GM18508 (cell line): ENCODE results near the gene CTXND1.
"Not testable (repeated sequence)": the region's sequence is repeated elsewhere in the genome, so short reads cannot be mapped to it uniquely, and the experiment has no call there.

Source experiments
- ATAC-seq: cut with Tn5 transposase; IDR thresholded peaks from one replicate; pipeline ENCODE4 v1.9.1; 2021; ENCODE audit warnings: moderate number of reproducible peaks; ENCODE audit not compliant: insufficient read depth, unreplicated experiment

CTXND1 gene

DNA sequence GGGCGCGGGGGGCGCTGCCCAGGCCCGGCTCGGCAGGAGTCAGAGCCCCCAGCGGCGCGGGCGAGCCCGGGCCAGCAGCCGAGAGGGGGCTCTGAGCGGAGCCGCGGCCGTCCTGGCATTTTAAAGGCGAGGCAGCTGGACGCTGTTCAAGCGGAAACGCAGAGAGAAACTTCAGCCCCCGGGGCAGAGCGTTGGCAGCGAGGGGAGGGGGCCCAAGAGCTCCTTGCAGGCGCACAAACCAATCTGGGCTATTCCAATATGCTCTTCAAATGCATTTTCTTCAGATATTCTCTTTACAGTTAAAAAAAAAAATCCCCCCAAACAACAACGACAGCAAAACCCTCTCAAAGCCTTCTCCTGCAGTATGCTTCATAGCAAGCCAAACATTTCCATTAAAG is at the start of gene CTXND1:
Gene CTXND1, minus strand, starts transcription at position 93 of the 398 bp plus-strand sequence. CDS start 50,264 bp downstream, outside the sequence.
- ATAC-seq: no peak

- no peak for ATAC-seq
These were observed 49.5 kb upstream of the CTXND1 start for GRCh38 chr15:80301472-80301871.

GRCh38 chr15:80295777-80296176 is 43.8 kb upstream of the CTXND1 start:
- not testable (repeated sequence) for ATAC-seq

- no peak for ATAC-seq
These were observed 40.1 kb upstream of the CTXND1 start for GRCh38 chr15:80292079-80292478.

DNA sequence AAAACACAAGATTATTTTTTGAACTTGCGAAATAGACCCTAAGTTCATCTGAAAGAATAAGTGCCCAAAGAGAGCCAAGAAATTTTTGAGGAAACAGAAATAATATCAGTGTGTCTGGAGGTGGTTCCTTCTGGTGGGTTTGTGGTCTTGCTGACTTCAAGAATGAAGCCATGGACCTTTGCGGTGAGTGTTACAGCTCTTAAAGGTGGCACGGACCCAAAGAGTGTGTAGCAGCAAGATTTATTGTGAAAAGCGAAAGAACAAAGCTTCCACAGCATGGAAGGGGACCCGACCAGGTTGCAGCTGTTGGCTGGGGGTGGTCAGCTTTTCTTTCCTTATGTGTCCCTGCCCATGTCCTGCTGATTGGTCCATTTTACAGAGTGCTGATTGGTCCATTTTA is 38.9 kb upstream of the CTXND1 start:
- not testable (repeated sequence) for ATAC-seq

GRCh38 chr15:80289528-80290495 is 37.8 kb upstream of the CTXND1 start:
- ATAC-seq: no peak

- ATAC-seq: no peak
These were observed 36.1 kb upstream of the CTXND1 start for GRCh38 chr15:80288131-80288530.

DNA sequence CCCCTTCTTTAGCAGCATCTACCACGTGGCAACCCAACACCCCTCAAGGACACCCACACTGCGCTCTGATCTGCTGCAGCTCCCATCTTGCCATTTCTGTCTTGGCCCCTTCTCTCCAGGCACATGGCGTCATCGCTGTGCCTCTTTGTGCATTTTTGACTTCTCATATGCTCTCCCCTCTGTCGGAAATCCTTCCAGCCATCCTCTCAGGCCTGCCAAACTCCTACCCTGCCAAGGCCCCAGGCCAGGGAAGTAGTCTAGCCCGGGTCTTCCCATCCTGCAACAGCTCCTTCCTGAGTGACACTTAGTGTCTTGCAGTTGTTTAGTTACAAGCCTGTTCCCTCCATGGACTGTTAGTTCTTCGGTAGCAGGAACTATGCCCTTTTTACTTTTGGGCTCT is 34.0 kb upstream of the CTXND1 start:
- no peak for ATAC-seq

GRCh38 chr15:80285379-80285778 is 33.4 kb upstream of the CTXND1 start:
- no peak for ATAC-seq

GRCh38 chr15:80283531-80283930 is 31.5 kb upstream of the CTXND1 start:
- no peak for ATAC-seq

DNA sequence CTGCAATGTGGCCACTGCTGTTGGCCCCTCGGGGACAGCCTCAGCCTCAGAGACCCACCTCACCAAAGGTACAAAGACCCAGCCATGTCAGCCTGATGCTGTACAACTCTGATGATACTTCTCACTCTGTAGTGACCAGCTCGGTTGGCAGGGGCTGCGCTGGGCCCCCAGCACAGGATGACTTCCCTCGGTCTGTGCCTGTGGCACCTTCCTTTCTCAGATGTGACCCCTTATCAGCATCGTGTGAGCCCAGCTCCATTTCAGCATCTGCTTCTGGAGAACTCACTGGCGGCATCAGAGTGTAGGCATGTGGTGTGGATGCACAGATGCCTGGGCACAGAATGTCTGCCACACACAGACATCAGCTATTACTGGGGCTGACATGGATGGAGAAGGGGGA is 25.1 kb upstream of the CTXND1 start:
- no peak for ATAC-seq

- ATAC-seq: no peak
These were observed 23.9 kb upstream of the CTXND1 start for GRCh38 chr15:80275961-80276360.

DNA sequence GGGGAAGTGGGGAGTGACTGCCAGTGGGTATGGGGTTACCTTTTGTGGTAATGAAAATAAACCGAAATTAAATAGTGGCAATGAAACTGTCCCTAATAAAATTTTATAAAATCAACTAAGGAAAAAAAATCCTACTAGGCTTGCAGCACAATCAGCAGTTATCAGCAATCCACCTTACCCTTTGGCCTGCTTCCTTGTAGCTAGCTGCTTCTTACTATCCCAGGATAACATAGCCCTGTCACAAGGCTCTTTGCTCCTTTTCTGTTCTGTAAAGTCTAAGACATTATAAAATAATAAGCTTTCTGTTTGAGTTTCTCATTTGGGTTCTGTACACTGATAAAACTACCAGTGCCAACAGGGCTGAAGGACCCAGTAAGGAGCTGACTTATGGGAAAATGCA is 23.0 kb upstream of the CTXND1 start:
- no peak for ATAC-seq

DNA sequence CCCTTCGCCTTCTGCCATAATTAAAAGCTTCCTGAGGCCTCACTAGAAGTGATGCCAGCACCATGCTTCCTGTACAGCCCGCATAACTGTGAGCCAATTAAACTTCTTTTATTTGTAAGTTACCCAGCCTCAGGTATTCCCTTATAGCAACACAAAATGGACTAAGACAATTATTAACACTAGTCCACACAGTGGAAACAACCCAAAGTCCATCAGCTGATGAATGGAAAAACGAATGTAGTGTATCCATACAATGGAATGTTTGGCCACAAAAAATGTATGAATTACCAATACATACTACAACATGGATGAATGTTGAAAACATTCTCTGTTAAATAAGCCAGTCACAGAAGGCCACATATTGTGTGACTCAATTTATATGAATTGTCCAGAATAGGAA is 22.5 kb upstream of the CTXND1 start:
- no peak for ATAC-seq

GRCh38 chr15:80272987-80273386 is 21.0 kb upstream of the CTXND1 start:
- no peak for ATAC-seq

DNA sequence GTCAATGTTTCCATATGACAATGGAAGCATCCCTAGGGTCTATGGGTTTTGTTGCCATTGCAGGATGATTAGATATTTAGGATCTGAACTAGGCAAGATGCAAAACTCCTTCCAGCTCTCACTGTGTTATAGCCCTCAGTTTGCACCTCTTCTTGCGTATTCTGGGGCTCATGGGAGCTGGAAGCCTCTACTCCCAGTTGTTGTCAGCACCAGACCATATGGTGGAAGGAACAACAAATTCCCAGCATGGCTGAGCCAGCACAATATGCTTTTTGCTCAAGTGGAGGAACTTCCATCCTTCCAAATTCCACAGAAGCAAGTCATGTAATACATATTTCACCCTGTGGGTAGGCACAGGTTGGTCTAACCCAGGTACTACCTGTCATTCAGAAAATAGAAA is 18.5 kb upstream of the CTXND1 start:
- no peak for ATAC-seq

- no peak for ATAC-seq
These were observed 16.1 kb upstream of the CTXND1 start for GRCh38 chr15:80268101-80268500.

DNA sequence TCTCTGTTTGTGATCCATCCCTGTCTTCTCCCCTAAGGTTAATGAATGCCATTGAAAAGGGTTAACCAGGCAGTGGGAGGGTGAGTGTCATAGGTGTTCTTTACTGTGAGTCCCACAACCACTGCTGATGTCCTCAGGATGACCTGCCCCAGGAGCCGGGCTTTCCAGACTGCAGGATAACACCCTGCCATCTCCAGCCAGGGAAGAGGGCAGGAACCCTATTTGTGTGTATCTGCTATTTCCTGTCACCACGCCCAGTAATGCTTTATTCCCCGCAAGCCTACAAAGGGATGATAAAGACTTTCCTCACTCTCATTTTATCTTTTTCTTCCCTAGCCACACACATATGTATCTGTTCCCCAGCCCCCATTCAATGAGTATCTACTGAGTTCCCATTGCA is 15.6 kb upstream of the CTXND1 start:
- ATAC-seq: no peak

DNA sequence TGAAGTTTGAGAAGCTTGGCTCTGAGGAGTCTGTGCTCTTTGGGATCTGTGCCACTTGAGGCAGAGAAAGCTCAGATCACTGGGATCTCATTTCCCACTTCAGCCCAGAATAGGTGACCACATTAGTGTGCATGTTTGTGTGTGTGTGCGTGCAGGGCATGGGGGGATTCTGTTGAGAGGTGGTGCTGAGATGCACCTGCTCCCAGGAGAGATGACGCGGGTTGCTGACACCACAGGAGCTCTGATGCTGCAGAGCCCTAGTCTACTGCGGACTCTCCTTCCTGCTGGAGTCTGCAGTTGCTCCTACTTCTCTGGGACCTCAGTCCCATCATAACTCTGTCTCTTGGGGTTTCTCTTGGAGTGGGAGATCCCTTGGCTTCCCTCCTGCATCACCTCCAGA is 14.7 kb upstream of the CTXND1 start:
- ATAC-seq: no peak

- ATAC-seq: no peak
These were observed 14.1 kb upstream of the CTXND1 start for GRCh38 chr15:80266113-80266512.

GRCh38 chr15:80265021-80265420 is 13.0 kb upstream of the CTXND1 start:
- ATAC-seq: no peak

- no peak for ATAC-seq
These were observed 12.0 kb upstream of the CTXND1 start for GRCh38 chr15:80264031-80264430.
